PC-3 (cell line): ENCODE measurements around the gene OR7D2. TPM values are rescaled to one million over a fixed set of nuclear protein-coding genes. Genes with fewer than 3 reads are reported as not detected.
A peak's percentile ranks its signal among the peaks of the same experiment; 100 is the strongest.

Source experiments
- ATAC-seq: fragments of 200-7000 bp; cut with Tn5 transposase; 2 replicates; pipeline ENCODE4 v1.9.1; 2020; ENCODE audit warnings: mild to moderate bottlenecking, moderate library complexity
- BruUV-seq: library from RNA; stranded (reverse); fragments of 400-500 nt; replicated peaks from 2 replicates; lab custom pipeline; 2021; lab: Mats Ljungman, UMichigan
- CTCF ChIA-PET: fragments of 300-600 bp; sonication (Branson Sonifier 250); formaldehyde crosslinking; loops from one replicate; lab custom pipeline; 2022; ENCODE audit warnings: antibody characterized with exemption; lab: Charles Lee
- POLR2A ChIA-PET: fragments of 300-600 bp; sonication (Branson Sonifier 250); formaldehyde crosslinking; loops from one replicate; lab custom pipeline; 2022; ENCODE audit warnings: antibody characterized with exemption; ENCODE audit not compliant: unreplicated experiment; lab: Charles Lee
- DNase-seq: peaks from one replicate; pipeline ENCODE4 v3.0.0-alpha.2; 2015
- H2AFZ ChIP-seq: fragments of 300-600 bp; sonication (generic); 2 replicates; pipeline ENCODE4 v1.6.0; 2016; ENCODE audit warnings: antibody characterized with exemption, low read length
- H3F3A ChIP-seq: fragments of 300-600 bp; sonication (generic); one replicate; pipeline ENCODE4 v1.6.0; 2017; ENCODE audit warnings: antibody characterized with exemption, low read length, control low read depth, mild to moderate bottlenecking; ENCODE audit not compliant: unreplicated experiment
- H3K27ac ChIP-seq: fragments of 300-600 bp; sonication (generic); 2 replicates; pipeline ENCODE4 v1.5.1; 2016; ENCODE audit warnings: mild to moderate bottlenecking, low read length
- H3K27me3 ChIP-seq: fragments of 300-600 bp; sonication (generic); 2 replicates; pipeline ENCODE4 v1.6.1; 2016; ENCODE audit warnings: low read length, mixed read lengths
- H3K36me3 ChIP-seq: fragments of 300-600 bp; sonication (generic); 2 replicates; pipeline ENCODE4 v1.6.1; 2016; ENCODE audit warnings: low read depth, mixed run types, low read length, mixed read lengths
- H3K4me1 ChIP-seq: fragments of 300-600 bp; sonication (generic); 2 replicates; pipeline ENCODE4 v1.5.1; 2016; ENCODE audit warnings: low read length; ENCODE audit not compliant: insufficient read depth
- H3K4me2 ChIP-seq: fragments of 300-600 bp; sonication (generic); 2 replicates; pipeline ENCODE4 v1.6.0; 2016; ENCODE audit warnings: low read length
- H3K4me3 ChIP-seq: fragments of 300-600 bp; sonication (generic); 2 replicates; pipeline ENCODE4 v1.5.1; 2016; ENCODE audit warnings: mild to moderate bottlenecking, low read length, mixed read lengths
- H3K79me2 ChIP-seq: fragments of 300-600 bp; sonication (generic); 2 replicates; pipeline ENCODE4 v1.6.1; 2017; ENCODE audit warnings: low read length, mixed read lengths
- H3K9ac ChIP-seq: fragments of 300-600 bp; sonication (generic); 2 replicates; pipeline ENCODE4 v1.6.0; 2016; ENCODE audit warnings: mild to moderate bottlenecking, low read length
- H3K9me2 ChIP-seq: fragments of 300-600 bp; sonication (generic); replicated peaks from 2 replicates; pipeline ENCODE4 v1.6.1; 2016; ENCODE audit warnings: mixed run types, low read length, mixed read lengths
- H3K9me3 ChIP-seq: fragments of 300-600 bp; sonication (generic); 2 replicates; pipeline ENCODE4 v1.6.1; 2016; ENCODE audit warnings: low read length, mixed read lengths
- H4K20me1 ChIP-seq: fragments of 300-600 bp; sonication (generic); 2 replicates; pipeline ENCODE4 v1.6.1; 2016; ENCODE audit warnings: low read length, mixed read lengths
- CTCF ChIP-seq: fragments of 300-600 bp; sonication (generic); conservative IDR thresholded peaks from 2 replicates; pipeline ENCODE4 v1.5.1; 2017; ENCODE audit warnings: antibody characterized with exemption, low read depth, mild to moderate bottlenecking, low read length
- EZH2 ChIP-seq: fragments of 300-600 bp; sonication (generic); IDR thresholded peaks from one replicate; pipeline ENCODE4 v1.6.1; 2017; ENCODE audit warnings: antibody characterized with exemption, mild to moderate bottlenecking, low read length; ENCODE audit not compliant: unreplicated experiment
- EZH2phosphoT487 ChIP-seq: fragments of 300-600 bp; sonication (generic); IDR thresholded peaks from 2 replicates; pipeline ENCODE4 v1.6.1; 2018; ENCODE audit warnings: mild to moderate bottlenecking, antibody characterized with exemption, low read length, borderline replicate concordance
- intact Hi-C: fragments of 100-400 bp; cut with micrococcal nuclease; formaldehyde crosslinking; loops from 2 replicates; pipeline ENCODE4 v1.9.0; 2023
- total RNA-seq: library from RNA; depleted of rRNA; stranded (reverse); fragments of >200 nt; gene quantifications from 2 replicates; pipeline ENCODE4 v1.2.3, GENCODE V29; 2014

OR7D2 gene
- total RNA-seq, 1 experiment from 2014 or later, result 0.07 TPM

GRCh38 chr19:9139609-9140158, 39.1 kb upstream of the OR7D2 start:
- peaks cover 37% of the 10 kb centered on the region for H3K36me3 ChIP-seq
- peaks cover 45% of the 10 kb centered on the region for H3K79me2 ChIP-seq
- H2AFZ ChIP-seq, result peak overlapping the region; percentile 96
- H3K4me1 ChIP-seq, result peaks cover 13% of the 10 kb centered on the region; the same call in 1 of the 2 replicates
- H3K4me2 ChIP-seq, result peak overlapping the region; percentile 86
- peaks cover 30% of the 10 kb centered on the region for H3K9me3 ChIP-seq
- no peak overlapping the region for H3K27ac ChIP-seq
- no peaks in the 10 kb centered on the region for H3K9me2 ChIP-seq
- intact Hi-C loops, result loop anchor here (1.0 to 10.0 kb wide), 2 partner anchors 295 to 657 kb away; partner anchors contain the start of gene ZNF266
- H4K20me1 ChIP-seq, result peaks cover 8% of the 10 kb centered on the region; the same call in 1 of the 2 replicates
- H3K9ac ChIP-seq, result peak overlapping the region; percentile 95
- CTCF ChIA-PET, result no interaction called here
- no peaks in the 10 kb centered on the region for H3F3A ChIP-seq
- POLR2A ChIA-PET, result no interaction called here
- BruUV-seq, result TSS peak; percentile 89
- H3K4me3 ChIP-seq, result peak overlapping the region; percentile 88
- DNase-seq (no peak), ATAC-seq (no peak)
- TF ChIP-seq CTCF (no peak), EZH2phosphoT487 (no peak), EZH2 (no peak)
- H3K27me3 ChIP-seq, result no peaks in the 10 kb centered on the region

GRCh38 chr19:9140159-9140874, 38.5 kb upstream of the OR7D2 start, which contains the start of gene ZNF317:
Gene ZNF317 (plus strand): TSS chr19:9140397. CDS start chr19:9156017, 15,620 bp downstream.
- H3K4me2 ChIP-seq, result peak within 1 kb of the TSS; percentile 86
- H3K9me2 ChIP-seq, result no peaks in the 10 kb centered on the region
- H3K36me3 ChIP-seq, result peaks cover 43% of the 10 kb centered on the region
- H4K20me1 ChIP-seq, result peaks cover 8% of the 10 kb centered on the region; the same call in 1 of the 2 replicates
- peak; percentile 97 for DNase-seq
- peak within 1 kb of the TSS; percentile 36 for H3K27ac ChIP-seq
- peaks cover 52% of the 10 kb centered on the region for H3K79me2 ChIP-seq
- ATAC-seq, result peak; percentile 91
- no peaks in the 10 kb centered on the region for H3K27me3 ChIP-seq
- intact Hi-C loops, result loop anchor here (1.0 to 10.0 kb wide), 2 partner anchors 294 to 656 kb away; partner anchors contain the start of gene ZNF266
- BruUV-seq, result TSS peak; percentile 58
- TF ChIP-seq EZH2, result no peak
- no peak for TF ChIP-seq EZH2phosphoT487
- no peak for TF ChIP-seq CTCF
- ChIA-PET POLR2A (no interaction called here), CTCF (interaction anchor here (0.6 kb wide), 1 partner anchor 65 kb away, joined by 4 read pairs; no protein-coding TSS in a partner anchor)
- H3F3A ChIP-seq, result no peaks in the 10 kb centered on the region
- H3K4me1 ChIP-seq, result peaks cover 13% of the 10 kb centered on the region; the same call in 1 of the 2 replicates
- peak within 1 kb of the TSS; percentile 96 for H2AFZ ChIP-seq
- peaks cover 36% of the 10 kb centered on the region for H3K9me3 ChIP-seq
- H3K4me3 ChIP-seq, result peak within 1 kb of the TSS; percentile 88
- peak within 1 kb of the TSS; percentile 95 for H3K9ac ChIP-seq
